Measurements from ENCODE around the gene INO80B.
"Not testable (repeated sequence)": the region's sequence is repeated elsewhere in the genome, so short reads cannot be mapped to it uniquely, and the experiment has no call there.

Gene INO80B

GRCh38 chr2:74454654-74455511, at the start of gene INO80B:
TSS of gene INO80B (plus strand) at chr2:74455087. CDS start at chr2:74455117, 30 bp downstream.
- DNase-seq (ENCODE audit: low read depth): peak; percentile 98

- peak; percentile 50 for DNase-seq (ENCODE audit: low read depth)
Observed at GRCh38 chr2:74406035-74406434, 48.9 kb upstream of the INO80B start.

DNA sequence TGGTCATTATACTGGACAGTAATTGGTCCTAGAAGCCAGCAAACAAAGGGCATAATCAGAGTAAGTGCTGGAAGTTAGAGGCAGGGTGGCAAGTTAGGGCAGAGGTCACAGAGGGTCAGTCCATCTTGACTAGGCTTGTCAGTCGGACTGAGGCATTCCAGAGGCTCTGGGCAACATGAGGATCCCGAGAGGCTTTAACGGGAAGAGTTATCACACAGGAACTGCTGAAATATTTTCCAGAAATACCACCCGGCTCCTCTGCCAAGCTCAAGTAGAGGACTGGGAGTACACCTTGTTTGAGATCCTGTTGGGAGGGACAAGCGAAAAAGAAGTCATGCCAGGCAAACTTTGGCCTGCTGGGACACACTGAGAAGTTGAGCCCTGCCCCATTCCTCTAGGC, 47.2 kb upstream of the INO80B start:
- no peak for DNase-seq (ENCODE audit: low read depth)

DNA sequence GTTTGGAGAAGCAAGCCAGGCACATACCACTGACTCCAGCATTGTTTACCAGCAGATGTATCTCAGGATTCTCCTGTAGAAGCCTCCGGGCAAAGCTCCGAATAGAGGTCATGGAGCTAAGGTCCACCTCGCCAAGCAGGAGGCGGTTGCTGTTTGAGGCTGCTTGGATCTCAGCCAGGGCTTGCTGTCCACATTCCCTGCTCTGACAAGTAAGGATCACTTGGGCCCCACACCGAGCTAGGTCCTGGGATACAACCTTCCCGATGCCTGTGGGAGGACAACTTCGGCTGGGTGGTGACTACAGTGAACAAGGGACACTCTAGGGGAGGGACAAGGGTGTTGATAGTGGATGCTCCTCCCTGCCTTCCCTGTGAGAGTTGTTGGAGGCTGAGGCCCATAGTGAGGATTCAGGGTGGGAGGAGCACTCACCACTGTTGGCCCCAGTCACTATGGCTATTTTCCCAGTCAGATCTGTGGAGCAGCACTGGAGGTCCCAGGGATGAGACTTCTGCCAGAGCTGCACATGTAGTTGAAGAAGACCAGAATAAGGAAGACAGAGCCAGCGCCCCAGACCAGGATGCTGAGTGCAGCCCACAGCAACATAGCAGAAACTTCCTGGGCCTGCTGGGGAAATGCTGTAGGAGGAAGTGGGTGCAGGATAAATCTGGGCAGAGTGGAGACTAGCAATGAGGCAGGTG, 41.7 kb upstream of the INO80B start:
- DNase-seq (ENCODE audit: low read depth): no peak

DNA sequence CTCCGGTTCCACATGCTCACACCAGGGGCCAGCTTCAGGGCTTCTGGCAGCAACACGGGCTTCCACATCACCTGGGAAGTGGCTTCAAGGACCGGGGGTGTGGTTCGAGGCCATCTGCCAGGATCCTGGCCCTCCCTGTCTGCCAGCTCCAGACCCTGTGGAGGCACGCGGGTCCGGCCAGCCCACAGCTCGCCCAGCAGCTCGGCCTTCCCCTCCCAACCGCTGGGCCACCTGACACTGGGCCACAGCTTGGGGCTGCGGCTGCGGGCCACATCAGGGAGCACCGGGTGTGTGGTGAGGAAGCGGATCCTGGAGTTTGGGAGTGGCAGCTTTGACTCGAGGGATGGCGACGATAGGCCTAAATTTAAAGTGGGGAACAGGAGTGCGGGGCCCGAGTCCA, 40.4 kb upstream of the INO80B start:
- DNase-seq (ENCODE audit: low read depth): no peak

- DNase-seq (ENCODE audit: low read depth): peak; percentile 42
Observed at GRCh38 chr2:74414881-74415761, 39.8 kb upstream of the INO80B start.

GRCh38 chr2:74415762-74416395, 39.0 kb upstream of the INO80B start:
- DNase-seq (ENCODE audit: low read depth): no peak

DNA sequence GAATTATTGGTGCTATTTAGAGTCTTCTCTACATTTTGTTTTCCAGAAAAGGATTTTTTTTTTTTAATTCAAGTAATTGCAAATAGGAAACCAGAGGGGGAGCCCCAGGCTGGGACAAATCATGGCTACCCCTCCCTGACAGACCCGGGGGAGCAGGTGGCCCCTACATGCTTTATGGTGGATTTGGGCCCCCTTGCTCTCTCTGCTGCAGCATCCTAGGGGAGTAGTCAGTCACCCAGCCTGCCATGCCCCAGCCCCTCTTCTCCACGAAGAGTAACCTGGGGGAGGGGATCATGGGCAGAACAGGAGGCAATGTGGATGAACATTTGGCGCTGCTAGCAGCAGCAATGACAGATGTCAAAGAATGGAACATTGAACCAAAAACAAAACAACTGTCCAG, 38.1 kb upstream of the INO80B start:
- no peak for DNase-seq (ENCODE audit: low read depth)

DNA sequence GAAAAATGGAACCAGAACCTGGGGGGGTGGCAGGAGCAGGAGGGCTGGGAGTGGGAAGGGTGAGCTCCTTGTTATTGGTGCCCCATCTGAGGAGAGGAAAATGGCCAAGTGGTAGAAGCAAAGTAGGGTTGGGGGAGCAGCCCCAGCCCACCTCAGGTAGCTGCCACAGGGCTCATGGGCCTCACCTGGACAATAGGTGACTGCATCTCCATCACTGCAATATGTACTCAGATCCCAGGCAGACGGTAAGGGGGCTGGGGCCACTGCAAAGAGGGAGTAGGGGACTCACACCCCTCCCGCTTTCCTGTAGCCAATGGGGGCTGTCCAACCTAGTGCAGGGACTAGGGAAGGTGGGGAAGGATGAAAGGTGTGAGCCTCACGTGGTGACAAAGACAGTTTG, 37.7 kb upstream of the INO80B start:
- DNase-seq (ENCODE audit: low read depth): no peak

DNA sequence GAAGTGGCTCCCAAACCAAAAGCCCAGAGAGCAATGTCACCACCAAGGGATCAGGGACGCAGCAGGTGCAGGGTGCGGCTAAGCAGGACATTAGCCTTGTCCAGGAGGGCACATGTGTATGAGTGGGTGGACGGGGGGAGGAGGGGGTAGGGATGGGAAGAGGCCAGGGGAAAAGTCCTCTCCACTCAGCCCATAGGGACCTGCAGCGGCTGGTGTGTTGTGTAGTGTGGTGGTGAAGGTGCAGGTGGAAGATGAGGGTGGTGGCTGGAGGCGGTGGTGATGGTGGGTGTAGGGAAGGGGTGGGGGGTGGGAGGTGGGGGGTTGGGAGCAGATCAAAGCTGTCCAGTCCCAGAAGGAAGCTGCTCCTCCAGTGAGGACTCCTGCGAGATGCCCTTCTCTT, 37.1 kb upstream of the INO80B start:
- DNase-seq (ENCODE audit: low read depth): no peak

DNA sequence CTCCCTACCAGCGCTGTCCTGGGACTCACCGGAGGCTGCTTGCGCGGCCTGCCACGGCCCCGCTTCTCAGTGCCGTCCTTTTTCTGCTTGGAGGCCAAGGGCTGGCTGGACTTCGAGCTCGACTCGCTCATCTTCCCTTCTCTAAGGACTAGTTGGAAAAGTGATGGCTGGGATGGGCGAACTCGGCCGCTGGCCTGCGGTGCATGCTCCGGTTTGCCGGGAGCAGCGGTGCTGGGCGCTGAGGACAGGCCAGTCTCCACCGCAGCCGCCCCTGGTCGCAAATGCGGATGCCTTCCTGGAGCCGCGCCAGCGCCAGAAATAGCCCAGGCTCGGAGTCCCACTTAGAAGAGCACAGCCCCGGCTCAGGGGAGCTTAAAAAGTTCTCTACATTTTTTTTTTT, 36.6 kb upstream of the INO80B start:
- no peak for DNase-seq (ENCODE audit: low read depth)

- DNase-seq (ENCODE audit: low read depth): no peak
Observed at GRCh38 chr2:74419345-74419744, 35.5 kb upstream of the INO80B start.

- no peak for DNase-seq (ENCODE audit: low read depth)
Observed at GRCh38 chr2:74420006-74420405, 34.9 kb upstream of the INO80B start.

GRCh38 chr2:74420443-74421103, 34.3 kb upstream of the INO80B start:
- DNase-seq (ENCODE audit: low read depth): not testable (repeated sequence)

GRCh38 chr2:74421221-74421870, 33.5 kb upstream of the INO80B start, which contains the start of the genes C2orf81 and WDR54:
TSS of gene C2orf81 (minus strand) at chr2:74421619. CDS start at chr2:74421560, 59 bp downstream.
TSS of gene WDR54 (plus strand) at chr2:74421730. CDS start at chr2:74422154, 424 bp downstream.
- peak; percentile 81 for DNase-seq (ENCODE audit: low read depth)

GRCh38 chr2:74423231-74424095, 31.4 kb upstream of the INO80B start:
- DNase-seq (ENCODE audit: low read depth): no peak

DNA sequence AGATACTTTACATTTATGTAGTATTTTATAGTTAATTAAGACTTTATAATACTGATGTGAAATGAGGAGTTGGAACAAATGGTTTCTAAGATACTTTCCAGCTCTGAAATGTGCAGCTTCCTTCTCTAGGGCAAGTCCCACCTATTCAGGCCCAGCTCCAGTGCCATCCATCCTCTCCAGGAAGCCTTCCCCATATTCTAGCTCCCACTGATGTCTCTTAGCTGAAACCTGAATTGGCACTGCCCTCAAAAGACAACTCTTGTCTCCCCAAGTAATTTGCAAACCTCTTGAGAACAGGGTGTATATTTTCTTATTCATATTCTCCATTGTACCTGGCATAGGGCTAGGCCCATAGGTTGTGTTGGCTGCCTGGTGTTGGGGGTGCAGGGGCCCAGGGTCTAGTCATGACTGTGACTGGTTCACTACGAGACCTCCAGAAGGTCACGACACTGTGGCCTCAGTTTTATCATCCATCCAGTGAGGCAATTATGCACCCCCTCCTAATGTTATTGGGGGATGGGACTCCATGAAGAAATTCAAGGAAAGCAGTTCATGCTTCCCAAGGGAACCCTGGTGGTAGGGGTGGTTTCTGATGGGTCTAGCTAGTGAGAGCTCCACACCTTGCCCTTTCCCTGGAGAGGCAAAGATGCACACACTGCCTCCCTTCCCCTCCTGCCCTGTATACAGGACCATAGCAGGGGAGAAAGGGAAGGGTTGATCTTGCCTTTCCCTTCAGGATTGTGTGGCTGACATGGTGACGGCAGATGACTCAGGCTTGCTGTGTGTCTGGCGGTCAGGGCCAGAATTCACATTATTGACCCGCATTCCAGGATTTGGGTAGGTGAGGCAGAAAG, 30.5 kb upstream of the INO80B start:
- no peak for DNase-seq (ENCODE audit: low read depth)

- no peak for DNase-seq (ENCODE audit: low read depth)
Observed at GRCh38 chr2:74424995-74425406, 29.9 kb upstream of the INO80B start.

DNA sequence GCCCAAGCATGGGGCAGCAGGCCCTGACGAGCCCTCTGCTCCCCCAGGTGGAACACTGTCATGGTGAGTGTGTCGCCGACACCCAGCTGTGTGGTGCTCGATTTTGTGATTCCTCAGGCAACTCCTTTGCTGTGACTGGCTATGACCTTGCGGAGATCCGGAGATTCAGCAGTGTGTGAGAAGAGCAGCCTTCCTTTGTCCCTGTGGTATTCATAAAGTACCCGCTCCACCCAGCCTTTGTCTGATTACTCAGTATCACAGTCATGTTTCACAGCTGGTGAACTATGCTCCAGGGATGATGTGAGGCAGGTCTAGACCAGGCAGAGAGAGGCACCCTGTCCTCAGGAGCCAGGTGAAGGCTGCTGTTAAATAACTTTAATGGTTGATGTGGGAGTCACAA, 29.4 kb upstream of the INO80B start:
- DNase-seq (ENCODE audit: low read depth): no peak
